ENCODE results near the gene AGPAT3.

GRCh38 chr21:43911015-43911934 is 46.3 kb downstream of the AGPAT3 start:
- TF ChIP-seq ZNF776 (tag by site-specific recombination; IDR thresholded peaks at IDR 0.05; ENCODE audit: borderline replicate concordance) (no peak), ELK4 (IDR thresholded peaks at IDR 0.05; ENCODE audit: borderline replicate concordance, low read depth, low read length) (no peak), TCF7L2 (IDR thresholded peaks at IDR 0.05; ENCODE audit: borderline replicate concordance, low read depth, low read length) (no peak), FEZF1 (tag by site-specific recombination; IDR thresholded peaks at IDR 0.05) (no peak), ZBTB49 (tag by site-specific recombination; IDR thresholded peaks at IDR 0.05; ENCODE audit: low read depth) (no peak), SP7 (tag by site-specific recombination; IDR thresholded peaks at IDR 0.05) (no peak), YY1 (tag by site-specific recombination; IDR thresholded peaks at IDR 0.05) (no peak), ATF2 (tag by site-specific recombination; IDR thresholded peaks at IDR 0.05; ENCODE audit: low read depth) (no peak), REPIN1 (tag by site-specific recombination; IDR thresholded peaks at IDR 0.05; ENCODE audit: low read depth) (no peak), ZSCAN5A (tag by site-specific recombination; IDR thresholded peaks at IDR 0.05) (no peak), ZFP37 (tag by site-specific recombination; IDR thresholded peaks at IDR 0.05) (no peak), ZNF184 (tag by site-specific recombination; IDR thresholded peaks at IDR 0.05) (no peak), CTCF (tag by site-specific recombination; IDR thresholded peaks at IDR 0.05) (no peak)
